Stomach (tissue), 4 donors: ENCODE results near the gene PEX13.

Source experiments
- EP300 ChIP-seq: sonication (generic); formaldehyde crosslinking; IDR thresholded peaks from one replicate; pipeline ENCODE4 v1.6.1; 2017; ENCODE audit warnings: antibody characterized with exemption
- POLR2A ChIP-seq, 4 donors: fragments of 450-650 bp; IDR thresholded peaks; one replicate each; pipeline ENCODE4 v1.6.1; 2016; ENCODE audit warnings: antibody characterized with exemption in 4 of 4, control low read depth in 2 of 4, mild to moderate bottlenecking in 1 of 4, moderate library complexity in 1 of 4
- POLR2AphosphoS5 ChIP-seq, 3 donors: sonication (generic); formaldehyde crosslinking; IDR thresholded peaks; one replicate each; pipeline ENCODE4 v1.6.1; 2016; ENCODE audit warnings: antibody characterized with exemption in 3 of 3
- TF ChIP-seq, protein P1 (sequence below), 7 experiments: fragments of 450-650 bp in 4 of 7; fragments of 200-600 bp in 3 of 7; sonication (generic) in 3 of 7; IDR thresholded peaks; one replicate each; pipeline ENCODE4 v1.5.1; 2016 to 2019; ENCODE audit warnings: antibody characterized with exemption in 7 of 7, control low read depth in 2 of 7, mild to moderate bottlenecking in 1 of 7

DNA sequence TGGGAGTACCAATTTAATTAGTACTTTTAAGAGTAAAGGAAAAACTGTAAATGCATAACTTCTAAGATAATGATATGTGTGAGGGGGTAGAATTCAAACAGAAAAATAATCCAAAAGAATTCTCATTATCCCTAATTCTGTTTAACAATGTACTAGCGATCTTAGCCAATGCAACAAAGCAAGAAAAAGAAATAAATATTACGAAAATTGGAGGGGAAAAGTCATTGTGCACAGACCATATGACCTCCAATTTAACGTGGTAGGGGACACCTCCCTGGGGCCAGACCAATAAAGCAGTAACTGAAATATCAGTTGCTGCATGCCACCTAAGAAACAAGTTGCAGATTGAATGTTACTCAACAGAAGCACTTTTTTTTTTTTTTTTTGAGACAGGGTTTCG is 25.9 kb upstream of the PEX13 start:
- TF ChIP-seq, protein P1, sequence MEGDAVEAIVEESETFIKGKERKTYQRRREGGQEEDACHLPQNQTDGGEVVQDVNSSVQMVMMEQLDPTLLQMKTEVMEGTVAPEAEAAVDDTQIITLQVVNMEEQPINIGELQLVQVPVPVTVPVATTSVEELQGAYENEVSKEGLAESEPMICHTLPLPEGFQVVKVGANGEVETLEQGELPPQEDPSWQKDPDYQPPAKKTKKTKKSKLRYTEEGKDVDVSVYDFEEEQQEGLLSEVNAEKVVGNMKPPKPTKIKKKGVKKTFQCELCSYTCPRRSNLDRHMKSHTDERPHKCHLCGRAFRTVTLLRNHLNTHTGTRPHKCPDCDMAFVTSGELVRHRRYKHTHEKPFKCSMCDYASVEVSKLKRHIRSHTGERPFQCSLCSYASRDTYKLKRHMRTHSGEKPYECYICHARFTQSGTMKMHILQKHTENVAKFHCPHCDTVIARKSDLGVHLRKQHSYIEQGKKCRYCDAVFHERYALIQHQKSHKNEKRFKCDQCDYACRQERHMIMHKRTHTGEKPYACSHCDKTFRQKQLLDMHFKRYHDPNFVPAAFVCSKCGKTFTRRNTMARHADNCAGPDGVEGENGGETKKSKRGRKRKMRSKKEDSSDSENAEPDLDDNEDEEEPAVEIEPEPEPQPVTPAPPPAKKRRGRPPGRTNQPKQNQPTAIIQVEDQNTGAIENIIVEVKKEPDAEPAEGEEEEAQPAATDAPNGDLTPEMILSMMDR (IDR thresholded peaks at IDR 0.05): no peak
- TF ChIP-seq POLR2AphosphoS5 (IDR thresholded peaks at IDR 0.05): no peak
- TF ChIP-seq POLR2A (IDR thresholded peaks at IDR 0.05): no peak
- no peak for TF ChIP-seq EP300
